ENCODE data around the gene NLGN4Y.
"Not testable (repeated sequence)": the region's sequence is repeated elsewhere in the genome, so short reads cannot be mapped to it uniquely, and the experiment has no call there.

NLGN4Y gene

GRCh38 chrY:14860448-14860847 lies 336.1 kb downstream of the NLGN4Y start:
- no peak for DNase-seq

DNA sequence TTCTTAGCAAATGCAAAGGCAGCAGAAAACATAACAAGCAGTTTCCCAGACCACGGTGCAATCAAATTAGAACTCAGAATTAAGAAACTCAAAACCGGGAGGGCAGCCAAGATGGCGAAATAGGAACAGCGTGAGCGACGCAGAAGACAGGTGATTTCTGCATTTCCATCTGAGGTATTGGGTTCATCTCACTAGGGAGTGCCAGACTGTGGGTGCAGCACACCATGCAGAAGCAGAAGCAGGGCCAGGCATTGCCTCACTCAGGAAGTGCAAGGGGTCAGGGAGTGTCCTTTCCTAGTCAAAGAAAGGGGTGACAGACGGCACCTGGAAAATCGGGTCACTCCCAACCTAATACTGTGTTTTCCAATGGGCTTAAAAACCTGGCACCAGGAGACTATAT lies 336.7 kb downstream of the NLGN4Y start:
- not testable (repeated sequence) for DNase-seq

DNA sequence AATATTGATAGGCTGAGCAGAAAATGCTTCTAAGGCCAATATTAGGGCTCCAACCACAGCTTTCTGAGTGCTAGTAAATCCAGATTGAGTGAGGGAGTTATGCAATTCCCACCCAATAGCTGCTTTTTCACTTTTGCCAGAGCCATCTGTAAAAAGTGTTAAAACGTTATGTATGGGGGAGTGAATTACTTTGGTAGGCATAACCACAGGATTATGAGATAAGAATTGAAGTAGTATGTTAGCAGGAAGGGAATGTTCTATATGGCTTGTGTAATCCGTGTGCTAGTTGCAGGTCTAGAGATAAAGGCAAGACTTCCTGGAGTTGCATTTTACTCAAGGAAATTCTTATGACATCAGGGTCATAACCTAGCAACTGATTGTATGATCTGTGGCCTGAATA lies 347.6 kb downstream of the NLGN4Y start:
- no peak for DNase-seq

Measured in activated CD8-positive, alpha-beta memory T cell treated with anti-CD3 and anti-CD28 coated beads for 24 hours (primary cell).